Small intestine (tissue), 7 donors: ENCODE results near the gene MADD. TPM values are rescaled to one million over a fixed set of nuclear protein-coding genes. Genes with fewer than 3 reads are reported as not detected.
"Not testable (repeated sequence)": the region's sequence is repeated elsewhere in the genome, so short reads cannot be mapped to it uniquely, and the experiment has no call there.

Source experiments
- DNase-seq, 2 donors: peaks; one replicate each; pipeline versions ENCODE4 v3.0.0 to v3.0.0-alpha.2; 2013
- FAIRE-seq: peaks from 2 replicates; lab custom pipeline; 2012; peaks lifted over from hg19 to GRCh38; lab: Jason Lieb, UNC
- H3K27ac ChIP-seq, 3 donors: one replicate each; pipeline ENCODE4 v1.5.1; 2013; ENCODE audit warnings: low read length in 2 of 3, mild to moderate bottlenecking in 2 of 3, control low read depth in 1 of 3, inconsistent platforms in 1 of 3, low read depth in 1 of 3, moderate library complexity in 1 of 3
- H3K27me3 ChIP-seq, 3 donors: one replicate each; pipeline ENCODE4 v1.6.1; 2013; ENCODE audit warnings: low read length in 3 of 3, inconsistent platforms in 1 of 3; ENCODE audit not compliant: control insufficient read depth in 3 of 3, insufficient read depth in 3 of 3
- H3K36me3 ChIP-seq, 3 donors: one replicate each; pipeline ENCODE4 v1.6.1; 2013; ENCODE audit warnings: low read length in 3 of 3, inconsistent platforms in 1 of 3, low read depth in 1 of 3, mild to moderate bottlenecking in 1 of 3, moderate library complexity in 1 of 3; ENCODE audit not compliant: control insufficient read depth in 3 of 3, insufficient read depth in 2 of 3
- H3K4me1 ChIP-seq, 3 donors: one replicate each; pipeline ENCODE4 v1.6.1; 2013; ENCODE audit warnings: low read length in 2 of 3, inconsistent platforms in 1 of 3, low read depth in 1 of 3, mild to moderate bottlenecking in 1 of 3, moderate library complexity in 1 of 3; ENCODE audit not compliant: control insufficient read depth in 3 of 3, insufficient read depth in 2 of 3
- H3K4me3 ChIP-seq, 3 donors: one replicate each; pipeline ENCODE4 v1.5.1; 2013; ENCODE audit warnings: low read length in 3 of 3, control low read depth in 1 of 3, inconsistent platforms in 1 of 3, low read depth in 1 of 3, mild to moderate bottlenecking in 1 of 3, moderate library complexity in 1 of 3
- H3K9me3 ChIP-seq, 2 donors: one replicate each; pipeline ENCODE4 v1.6.1; 2013; ENCODE audit warnings: low read depth in 1 of 2, low read length in 1 of 2; ENCODE audit not compliant: control insufficient read depth in 2 of 2, insufficient read depth in 1 of 2
- WGBS, 3 donors: extraction: QIAGEN DNeasy Blood & Tissue Kit; methylation state at CpG; one replicate each; pipeline ENCODE4 v1.1.7; 2013; 5-methylcytosine and 5-hydroxymethylcytosine counted together
- polyA plus RNA-seq, 4 donors: library from polyadenylated mRNA; stranded (reverse) in 3 of 4; unstranded in 1 of 4; fragments of 200-250 nt in 3 of 4; fragments of 120-200 nt in 1 of 4; gene quantifications; one replicate each; pipeline versions ENCODE4 v1.2.1 to v1.2.3, GENCODE V29; 2013
- donor health status: healthy with polysubstance abuse.
- donor health status: control.
- donor health status: control.
- donor health status: Bipolar disorder and iron deficiency.
- donor health status: healthy.

Gene MADD
- polyA plus RNA-seq, 4 donors, result 19.2 to 45.1 (median 25.8) TPM

DNA sequence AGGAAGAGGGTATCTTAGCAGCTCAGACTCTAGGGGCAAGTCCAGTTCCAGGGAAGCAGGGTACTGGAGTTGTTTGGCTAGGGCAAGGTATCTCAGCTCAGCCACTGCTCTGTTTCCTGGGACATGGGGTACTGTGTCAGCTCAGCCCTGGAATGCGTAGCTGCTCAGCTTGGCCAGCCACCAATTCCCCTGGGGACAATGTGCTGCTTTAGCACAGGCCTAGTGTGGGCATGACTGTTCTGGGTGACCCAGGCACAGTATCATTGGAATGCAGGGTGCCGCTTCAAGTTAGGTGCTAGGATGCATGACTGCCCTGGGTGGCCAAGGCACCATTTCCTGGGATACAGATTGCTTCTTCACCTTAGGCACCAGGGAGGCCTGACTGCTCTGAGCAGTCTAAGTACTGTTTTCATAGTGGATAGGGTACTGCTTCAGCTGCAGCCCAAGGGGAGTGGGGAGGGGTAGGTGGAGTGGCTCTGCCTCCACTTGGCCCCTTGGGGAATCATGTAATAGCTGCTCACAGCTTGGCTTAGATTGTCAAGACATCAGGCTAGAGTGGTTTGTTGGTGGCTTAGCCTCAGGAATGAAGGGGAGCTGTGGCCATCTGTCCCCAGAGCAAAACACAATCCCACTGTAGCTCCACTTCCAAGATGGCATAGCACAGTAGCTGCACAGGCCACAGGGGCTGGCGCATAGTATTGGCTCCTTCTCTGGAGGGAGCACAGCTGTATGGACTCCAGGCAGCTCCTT, 36.0 kb downstream of the MADD start:
- WGBS, 3 donors, result 94 to 100% (median 95%) methylated on average over 3 of the region's 3 CpGs
- H3K27me3 ChIP-seq, result no peaks in the 10 kb centered on the region
- DNase-seq (no peak), FAIRE-seq (no peak)
- H3K4me3 ChIP-seq, result no peak overlapping the region
- H3K4me1 ChIP-seq, result no peaks in the 10 kb centered on the region
- peaks cover 15 to 68% (median 15%) of the 10 kb centered on the region in 3 donors for H3K36me3 ChIP-seq
- no peak overlapping the region for H3K27ac ChIP-seq
- H3K9me3 ChIP-seq, result peaks cover 0 to 11% of the 10 kb centered on the region in 2 donors

- Histone ChIP-seq H3K27me3 (no peaks in the 10 kb centered on the region), H3K4me3 (no peak overlapping the region), H3K4me1 (no peaks in the 10 kb centered on the region), H3K27ac (no peak overlapping the region), H3K9me3 (peaks cover 0 to 11% of the 10 kb centered on the region in 2 donors), H3K36me3 (peaks cover 17 to 65% (median 20%) of the 10 kb centered on the region in 3 donors)
- WGBS, 3 donors, result 83 to 100% (median 90%) methylated on average over 1 of the region's 1 CpG
- DNase-seq (no peak), FAIRE-seq (no peak)
Observed at GRCh38 chr11:47306484-47306844, 36.5 kb downstream of the MADD start.

DNA sequence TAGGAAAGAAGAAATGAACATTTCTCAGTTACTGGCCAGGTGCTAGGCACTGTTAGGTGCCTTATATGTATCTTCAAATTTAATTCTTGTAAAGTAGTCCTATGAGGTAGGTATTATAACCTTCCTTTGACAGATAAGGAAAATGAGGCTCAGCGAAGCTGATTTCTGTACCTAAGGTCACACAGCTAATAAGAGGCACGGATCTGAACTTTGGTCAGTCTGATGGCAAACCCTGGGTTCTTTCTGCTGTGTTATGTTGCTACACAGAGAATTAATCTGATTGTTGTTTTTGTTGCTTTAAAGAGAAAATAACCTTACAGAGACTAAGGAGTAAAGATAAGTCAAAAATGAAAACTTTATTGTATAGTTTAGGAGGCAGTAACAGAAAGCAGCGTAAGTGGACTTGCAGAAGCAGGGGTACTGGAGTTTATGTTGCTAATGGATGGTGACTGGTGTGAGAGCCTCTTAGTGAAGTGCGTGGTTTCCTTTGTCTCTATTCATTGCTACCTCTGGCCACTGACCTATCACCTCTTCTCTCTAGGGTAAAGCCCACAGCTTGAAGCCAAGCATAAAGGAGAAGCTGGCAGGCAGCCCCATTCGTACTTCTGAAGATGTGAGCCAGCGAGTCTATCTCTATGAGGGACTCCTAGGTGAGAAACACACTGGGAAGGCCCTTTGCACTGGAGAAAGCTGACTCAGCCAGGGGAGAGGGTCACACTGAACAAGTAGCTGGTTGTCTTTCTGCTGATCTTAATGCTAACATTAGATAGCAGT, 38.3 kb downstream of the MADD start:
- WGBS, 3 donors, result 69 to 86% (median 78%) methylated on average over 6 of the region's 6 CpGs
- peaks cover 0 to 5% of the 10 kb centered on the region in 2 donors for H3K9me3 ChIP-seq
- H3K36me3 ChIP-seq, result peaks cover 25 to 71% (median 25%) of the 10 kb centered on the region in 3 donors
- H3K4me1 ChIP-seq, result no peaks in the 10 kb centered on the region
- H3K27ac ChIP-seq, result no peak overlapping the region
- peak; percentile 9 to 66 for DNase-seq
- H3K4me3 ChIP-seq, result no peak overlapping the region
- no peak for FAIRE-seq
- no peaks in the 10 kb centered on the region for H3K27me3 ChIP-seq

DNA sequence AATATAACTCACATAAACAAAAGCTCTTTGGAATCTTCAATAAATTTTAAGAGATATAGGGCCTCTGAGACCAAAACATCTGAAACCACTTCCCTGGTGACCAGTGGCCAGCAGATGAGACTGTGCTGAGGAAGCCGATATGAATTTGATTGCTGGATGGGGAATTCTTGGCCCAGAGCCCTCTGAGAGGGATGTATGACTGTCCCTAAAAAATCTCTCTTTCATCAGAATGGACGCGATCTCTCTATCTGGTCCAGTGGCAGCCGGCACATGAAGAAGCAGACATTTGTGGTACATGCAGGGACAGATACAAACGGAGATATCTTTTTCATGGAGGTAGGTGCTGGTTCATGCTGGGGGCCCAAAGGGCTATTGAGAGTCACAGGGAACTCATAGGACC, 45.1 kb downstream of the MADD start:
- no peaks in the 10 kb centered on the region for H3K4me1 ChIP-seq
- FAIRE-seq, result no peak
- H3K9me3 ChIP-seq, result no peaks in the 10 kb centered on the region
- H3K36me3 ChIP-seq, result peaks cover 15 to 58% (median 19%) of the 10 kb centered on the region in 3 donors
- DNase-seq, result no peak
- no peak overlapping the region for H3K4me3 ChIP-seq
- H3K27ac ChIP-seq, result no peak overlapping the region
- WGBS, 3 donors, result 84 to 97% (median 94%) methylated on average over 5 of the region's 5 CpGs
- H3K27me3 ChIP-seq, result no peaks in the 10 kb centered on the region

DNA sequence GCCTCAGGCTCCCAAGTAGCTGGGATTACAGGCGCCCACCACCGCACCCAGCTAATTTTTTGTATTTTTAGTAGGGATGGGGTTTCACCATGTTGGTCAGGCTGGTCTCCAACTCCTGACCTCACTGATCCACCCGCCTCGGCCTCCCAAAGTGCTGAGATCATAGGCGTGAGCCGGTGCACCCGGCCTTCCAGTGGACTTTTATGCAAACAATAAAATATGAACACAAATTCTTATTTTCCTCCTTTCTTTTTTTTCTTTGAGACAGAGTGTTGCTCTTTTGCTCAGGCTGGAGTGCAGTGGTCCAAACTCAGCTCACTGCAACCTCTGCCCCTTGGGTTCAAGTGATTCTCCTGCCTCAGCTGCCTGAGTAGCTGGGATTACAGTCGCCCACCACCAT, 46.6 kb downstream of the MADD start:
- H3K27me3 ChIP-seq, H3K4me1 ChIP-seq, H3K4me3 ChIP-seq, DNase-seq, H3K27ac ChIP-seq, H3K9me3 ChIP-seq, FAIRE-seq: not testable (repeated sequence)
- peaks cover 10 to 48% (median 16%) of the 10 kb centered on the region in 3 donors for H3K36me3 ChIP-seq
- WGBS, 3 donors, result 94 to 98% (median 97%) methylated on average over 8 of the region's 8 CpGs

DNA sequence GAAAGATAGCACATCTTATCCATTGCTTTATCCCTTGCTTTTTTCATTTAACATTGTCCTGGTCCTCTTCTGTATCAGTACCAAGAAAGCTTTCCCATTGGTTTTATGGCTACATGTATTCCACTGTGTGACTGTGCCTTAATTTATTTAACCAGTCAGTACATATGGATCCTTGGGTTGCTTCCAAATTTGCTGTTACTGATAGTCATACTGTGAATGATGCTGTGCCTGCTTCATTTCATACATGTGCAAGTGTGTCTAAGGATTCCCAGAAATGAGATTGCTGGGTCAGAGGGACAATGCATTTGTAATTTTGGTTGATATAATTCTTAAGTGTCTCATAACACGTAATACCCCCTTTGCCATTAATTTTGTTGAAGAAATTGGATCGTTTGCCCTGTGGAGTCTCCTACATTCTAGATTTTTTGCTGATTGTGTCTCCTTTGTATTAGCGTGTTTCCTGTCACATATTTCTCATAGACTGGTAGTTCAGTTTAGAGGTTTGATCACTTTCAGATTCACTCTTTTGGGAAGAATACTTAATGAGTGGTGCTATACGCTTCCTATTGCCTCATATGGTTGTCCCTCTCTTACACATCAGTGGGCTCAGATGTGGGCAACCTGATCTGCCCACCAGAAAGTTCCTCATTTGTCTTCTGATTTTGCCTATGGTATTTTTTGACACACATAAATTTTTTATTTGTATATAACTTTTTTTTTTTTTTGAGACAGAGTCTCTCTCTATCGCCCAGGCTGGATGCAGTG, 47.3 kb downstream of the MADD start:
- Histone ChIP-seq H3K27me3 (no peaks in the 10 kb centered on the region), H3K36me3 (peaks cover 5 to 45% (median 11%) of the 10 kb centered on the region in 3 donors), H3K9me3 (no peaks in the 10 kb centered on the region), H3K4me1 (no peaks in the 10 kb centered on the region), H3K27ac (no peak overlapping the region), H3K4me3 (no peak overlapping the region)
- no peak for DNase-seq
- WGBS, 3 donors, result 77 to 87% (median 79%) methylated on average over 5 of the region's 5 CpGs
- FAIRE-seq, result no peak

GRCh38 chr11:47318166-47318565, 48.2 kb downstream of the MADD start:
- Histone ChIP-seq H3K4me1 (no peaks in the 10 kb centered on the region), H3K9me3 (no peaks in the 10 kb centered on the region), H3K27ac (no peak overlapping the region), H3K36me3 (peaks cover 5 to 47% (median 8%) of the 10 kb centered on the region in 3 donors), H3K27me3 (no peaks in the 10 kb centered on the region), H3K4me3 (no peak overlapping the region)
- no peak for DNase-seq
- FAIRE-seq, result no peak
- WGBS, 3 donors, result 87 to 94% (median 91%) methylated on average over 2 of the region's 2 CpGs

DNA sequence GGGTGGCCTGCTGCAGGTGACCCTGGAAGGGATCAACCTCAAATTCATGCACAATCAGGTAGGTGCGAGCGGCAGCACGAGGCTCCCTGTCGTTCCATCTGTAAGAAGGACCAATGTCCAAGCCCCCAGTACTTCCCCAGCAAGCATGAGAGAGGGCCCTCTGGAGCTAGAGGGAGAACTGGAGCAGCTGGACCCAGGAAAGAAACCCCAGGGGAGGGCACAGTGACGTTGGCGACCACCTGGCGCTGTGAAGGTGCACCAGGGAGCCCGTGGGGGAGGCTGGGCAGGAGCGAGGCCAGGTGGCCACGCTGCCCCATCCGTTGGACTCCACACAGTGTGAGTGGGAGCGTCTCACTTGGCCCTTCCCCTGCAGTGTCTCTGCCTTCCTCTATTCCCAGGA, 54.6 kb downstream of the MADD start:
- Histone ChIP-seq H3K36me3 (peaks cover 17 to 32% (median 21%) of the 10 kb centered on the region in 3 donors), H3K9me3 (no peaks in the 10 kb centered on the region), H3K4me3 (no peak overlapping the region), H3K27me3 (no peaks in the 10 kb centered on the region), H3K27ac (no peak overlapping the region), H3K4me1 (no peaks in the 10 kb centered on the region)
- DNase-seq, result no peak
- 92 to 93% (median 92%) methylated on average over 7 to 12 of the region's 12 CpGs for WGBS, 3 donors
- no peak for FAIRE-seq
